Measurements from ENCODE around the gene TFEB. TPM values are rescaled to one million over a fixed set of nuclear protein-coding genes. Genes with fewer than 3 reads are reported as not detected.
A peak's percentile ranks its signal among the peaks of the same experiment; 100 is the strongest.

Gene TFEB
- total and polyA plus RNA-seq, 4 donors: 13.3 to 38.4 (median 27.8) TPM

GRCh38 chr6:41650120-41650519 lies 85.3 kb downstream of the TFEB start:
- no peak for DNase-seq
- Histone ChIP-seq H3K27ac (ENCODE audit: low read depth in 1 of 2, low read length in 1 of 2) (no peak overlapping the region), H3K36me3 (ENCODE audit: control insufficient read depth in 4 of 4, insufficient read depth in 4 of 4, low read length in 4 of 4) (peaks cover 0 to 66% (median 19%) of the 10 kb centered on the region in 4 donors), H3K4me3 (no peak overlapping the region), H3K9ac (ENCODE audit: insufficient read depth in 1 of 2, low read length in 2 of 2) (no peak overlapping the region), H3K4me1 (ENCODE audit: control insufficient read depth in 5 of 5, insufficient read depth in 5 of 5, low read length in 5 of 5) (peaks cover 0 to 69% (median 19%) of the 10 kb centered on the region in 5 donors), H3K27me3 (ENCODE audit: control insufficient read depth in 3 of 3, insufficient read depth in 3 of 3, low read length in 2 of 3) (no peaks in the 10 kb centered on the region), H3K9me3 (ENCODE audit: control insufficient read depth in 4 of 4, insufficient read depth in 3 of 4, low read length in 3 of 4) (no peaks in the 10 kb centered on the region)
- no peak for TF ChIP-seq CTCF (IDR thresholded peaks at IDR 0.05; ENCODE audit: control extremely low read depth, extremely low read depth)
- 95 to 97% methylated on average over 2 of the region's 2 CpGs for WGBS, 2 donors
- no peak for ATAC-seq (ENCODE audit: insufficient read depth, low FRiP score)

GRCh38 chr6:41649596-41649995 lies 85.8 kb downstream of the TFEB start:
- no peak for DNase-seq
- WGBS, 2 donors: 78 to 84% methylated on average over 9 to 10 of the region's 10 CpGs

GRCh38 chr6:41648921-41649320 lies 86.5 kb downstream of the TFEB start:
- H3K9ac ChIP-seq (ENCODE audit: insufficient read depth in 1 of 2, low read length in 2 of 2): no peak overlapping the region
- peak; percentile 67 to 75 (median 73) for DNase-seq
- H3K27me3 ChIP-seq (ENCODE audit: control insufficient read depth in 3 of 3, insufficient read depth in 3 of 3, low read length in 2 of 3): no peaks in the 10 kb centered on the region
- no peak for TF ChIP-seq CTCF (IDR thresholded peaks at IDR 0.05; ENCODE audit: control extremely low read depth, extremely low read depth)
- H3K36me3 ChIP-seq (ENCODE audit: control insufficient read depth in 4 of 4, insufficient read depth in 4 of 4, low read length in 4 of 4): peaks cover 0 to 71% (median 20%) of the 10 kb centered on the region in 4 donors
- H3K9me3 ChIP-seq (ENCODE audit: control insufficient read depth in 4 of 4, insufficient read depth in 3 of 4, low read length in 3 of 4): no peaks in the 10 kb centered on the region
- WGBS, 2 donors: 79 to 81% methylated on average over 5 of the region's 5 CpGs
- no peak for ATAC-seq (ENCODE audit: insufficient read depth, low FRiP score)
- peaks cover 0 to 71% (median 29%) of the 10 kb centered on the region in 5 donors for H3K4me1 ChIP-seq (ENCODE audit: control insufficient read depth in 5 of 5, insufficient read depth in 5 of 5, low read length in 5 of 5)
- no peak overlapping the region for H3K4me3 ChIP-seq
- H3K27ac ChIP-seq (ENCODE audit: low read depth in 1 of 2, low read length in 1 of 2): no peak overlapping the region

More at GRCh38 chr6:41649596-41649995, 85.8 kb downstream of the TFEB start:
- no peak overlapping the region for H3K9ac ChIP-seq (ENCODE audit: insufficient read depth in 1 of 2, low read length in 2 of 2)
- H3K4me3 ChIP-seq: no peak overlapping the region
- H3K27ac ChIP-seq (ENCODE audit: low read depth in 1 of 2, low read length in 1 of 2): no peak overlapping the region
- peaks cover 0 to 71% (median 19%) of the 10 kb centered on the region in 4 donors for H3K36me3 ChIP-seq (ENCODE audit: control insufficient read depth in 4 of 4, insufficient read depth in 4 of 4, low read length in 4 of 4)
- H3K9me3 ChIP-seq (ENCODE audit: control insufficient read depth in 4 of 4, insufficient read depth in 3 of 4, low read length in 3 of 4): no peaks in the 10 kb centered on the region
- H3K4me1 ChIP-seq (ENCODE audit: control insufficient read depth in 5 of 5, insufficient read depth in 5 of 5, low read length in 5 of 5): peaks cover 0 to 69% (median 23%) of the 10 kb centered on the region in 5 donors
- no peak for ATAC-seq (ENCODE audit: insufficient read depth, low FRiP score)
- no peak for TF ChIP-seq CTCF (IDR thresholded peaks at IDR 0.05; ENCODE audit: control extremely low read depth, extremely low read depth)
- H3K27me3 ChIP-seq (ENCODE audit: control insufficient read depth in 3 of 3, insufficient read depth in 3 of 3, low read length in 2 of 3): no peaks in the 10 kb centered on the region

- Histone ChIP-seq H3K9me3 (ENCODE audit: control insufficient read depth in 4 of 4, insufficient read depth in 3 of 4, low read length in 3 of 4) (no peaks in the 10 kb centered on the region), H3K36me3 (ENCODE audit: control insufficient read depth in 4 of 4, insufficient read depth in 4 of 4, low read length in 4 of 4) (peaks cover 0 to 67% (median 21%) of the 10 kb centered on the region in 4 donors), H3K27me3 (ENCODE audit: control insufficient read depth in 3 of 3, insufficient read depth in 3 of 3, low read length in 2 of 3) (no peaks in the 10 kb centered on the region), H3K4me3 (no peak overlapping the region), H3K27ac (ENCODE audit: low read depth in 1 of 2, low read length in 1 of 2) (no peak overlapping the region), H3K9ac (ENCODE audit: insufficient read depth in 1 of 2, low read length in 2 of 2) (no peak overlapping the region), H3K4me1 (ENCODE audit: control insufficient read depth in 5 of 5, insufficient read depth in 5 of 5, low read length in 5 of 5) (peaks cover 0 to 73% (median 31%) of the 10 kb centered on the region in 5 donors)
- TF ChIP-seq CTCF (IDR thresholded peaks at IDR 0.05; ENCODE audit: control extremely low read depth, extremely low read depth): no peak
- DNase-seq: no peak
- no peak for ATAC-seq (ENCODE audit: insufficient read depth, low FRiP score)
- WGBS, 2 donors: 87 to 89% methylated on average over 7 of the region's 7 CpGs
Observed at GRCh38 chr6:41648070-41648585, 87.3 kb downstream of the TFEB start.

Data from lung (tissue), 12 donors.